ENCODE measurements around the gene SMPD3.

SMPD3 gene

GRCh38 chr16:68492543-68493411 lies 44.5 kb upstream of the SMPD3 start:
- no peak overlapping the region for H3K9ac ChIP-seq (ENCODE audit: low read length)
- H3K4me3 ChIP-seq (ENCODE audit: low read length): no peak overlapping the region
- no peak overlapping the region for H3K4me2 ChIP-seq (ENCODE audit: low read length)
- H3K27me3 ChIP-seq (ENCODE audit: low read depth, low read length): no peaks in the 10 kb centered on the region
- TF ChIP-seq CTCF (IDR thresholded peaks at IDR 0.05; ENCODE audit: low read depth, low read length) (no peak), EZH2phosphoT487 (IDR thresholded peaks at IDR 0.05; ENCODE audit: low read depth) (no peak)
- no peaks in the 10 kb centered on the region for H4K20me1 ChIP-seq (ENCODE audit: insufficient read depth, low read length)
- H3K79me2 ChIP-seq (ENCODE audit: low read length): no peaks in the 10 kb centered on the region
- H3K36me3 ChIP-seq (replicated peaks; ENCODE audit: low read depth, low read length): no peaks in the 10 kb centered on the region
- H3K27ac ChIP-seq (ENCODE audit: low read length): no peak overlapping the region
- H3K9me3 ChIP-seq (ENCODE audit: insufficient read depth, low read length): peaks cover 4% of the 10 kb centered on the region; the same call in 1 of the 2 replicates
- H2AFZ ChIP-seq (ENCODE audit: low read depth, low read length): no peak overlapping the region
- peaks cover 3% of the 10 kb centered on the region; the same call in 1 of the 2 replicates for H3K4me1 ChIP-seq (ENCODE audit: low read length)

GRCh38 chr16:68492151-68492542 lies 43.8 kb upstream of the SMPD3 start:
- H3K79me2 ChIP-seq (ENCODE audit: low read length): no peaks in the 10 kb centered on the region
- H3K27ac ChIP-seq (ENCODE audit: low read length): no peak overlapping the region
- no peaks in the 10 kb centered on the region for H4K20me1 ChIP-seq (ENCODE audit: insufficient read depth, low read length)
- H3K9me3 ChIP-seq (ENCODE audit: insufficient read depth, low read length): peaks cover 4% of the 10 kb centered on the region; the same call in 1 of the 2 replicates
- H3K4me3 ChIP-seq (ENCODE audit: low read length): no peak overlapping the region
- H3K9ac ChIP-seq (ENCODE audit: low read length): no peak overlapping the region
- no peak for TF ChIP-seq CTCF (IDR thresholded peaks at IDR 0.05; ENCODE audit: low read depth, low read length)
- no peak for TF ChIP-seq EZH2phosphoT487 (IDR thresholded peaks at IDR 0.05; ENCODE audit: low read depth)
- no peaks in the 10 kb centered on the region for H3K36me3 ChIP-seq (replicated peaks; ENCODE audit: low read depth, low read length)
- H3K4me2 ChIP-seq (ENCODE audit: low read length): no peak overlapping the region
- H2AFZ ChIP-seq (ENCODE audit: low read depth, low read length): no peak overlapping the region
- H3K27me3 ChIP-seq (ENCODE audit: low read depth, low read length): no peaks in the 10 kb centered on the region
- peaks cover 3% of the 10 kb centered on the region; the same call in 1 of the 2 replicates for H3K4me1 ChIP-seq (ENCODE audit: low read length)

GRCh38 chr16:68491576-68491950 lies 43.3 kb upstream of the SMPD3 start:
- no peak overlapping the region for H3K9ac ChIP-seq (ENCODE audit: low read length)
- H2AFZ ChIP-seq (ENCODE audit: low read depth, low read length): no peak overlapping the region
- H3K4me3 ChIP-seq (ENCODE audit: low read length): no peak overlapping the region
- no peaks in the 10 kb centered on the region for H3K36me3 ChIP-seq (replicated peaks; ENCODE audit: low read depth, low read length)
- no peaks in the 10 kb centered on the region for H3K27me3 ChIP-seq (ENCODE audit: low read depth, low read length)
- H3K79me2 ChIP-seq (ENCODE audit: low read length): no peaks in the 10 kb centered on the region
- H3K4me2 ChIP-seq (ENCODE audit: low read length): no peak overlapping the region
- no peak overlapping the region for H3K27ac ChIP-seq (ENCODE audit: low read length)
- H3K4me1 ChIP-seq (ENCODE audit: low read length): peaks cover 3% of the 10 kb centered on the region; the same call in 1 of the 2 replicates
- peaks cover 4% of the 10 kb centered on the region; the same call in 1 of the 2 replicates for H3K9me3 ChIP-seq (ENCODE audit: insufficient read depth, low read length)
- H4K20me1 ChIP-seq (ENCODE audit: insufficient read depth, low read length): no peaks in the 10 kb centered on the region
- TF ChIP-seq EZH2phosphoT487 (IDR thresholded peaks at IDR 0.05; ENCODE audit: low read depth) (no peak), CTCF (IDR thresholded peaks at IDR 0.05; ENCODE audit: low read depth, low read length) (no peak)

GRCh38 chr16:68490829-68491575 lies 42.7 kb upstream of the SMPD3 start:
- H4K20me1 ChIP-seq (ENCODE audit: insufficient read depth, low read length): no peaks in the 10 kb centered on the region
- H3K4me2 ChIP-seq (ENCODE audit: low read length): no peak overlapping the region
- H3K9ac ChIP-seq (ENCODE audit: low read length): no peak overlapping the region
- no peaks in the 10 kb centered on the region for H3K79me2 ChIP-seq (ENCODE audit: low read length)
- H3K27me3 ChIP-seq (ENCODE audit: low read depth, low read length): no peaks in the 10 kb centered on the region
- no peak for TF ChIP-seq CTCF (IDR thresholded peaks at IDR 0.05; ENCODE audit: low read depth, low read length)
- peaks cover 3% of the 10 kb centered on the region; the same call in 1 of the 2 replicates for H3K4me1 ChIP-seq (ENCODE audit: low read length)
- no peak overlapping the region for H3K27ac ChIP-seq (ENCODE audit: low read length)
- H3K9me3 ChIP-seq (ENCODE audit: insufficient read depth, low read length): peaks cover 4% of the 10 kb centered on the region; the same call in 1 of the 2 replicates
- H2AFZ ChIP-seq (ENCODE audit: low read depth, low read length): no peak overlapping the region
- H3K36me3 ChIP-seq (replicated peaks; ENCODE audit: low read depth, low read length): no peaks in the 10 kb centered on the region
- no peak overlapping the region for H3K4me3 ChIP-seq (ENCODE audit: low read length)
